ENCODE results near the gene PFKFB2.

PFKFB2 gene

GRCh38 chr1:207018707-207019106, 34.4 kb upstream of the PFKFB2 start:
- Histone ChIP-seq H3K27me3 (ENCODE audit: insufficient read depth, poor library complexity, severe bottlenecking) (no peaks in the 10 kb centered on the region), H3K27ac (replicated peaks) (no peak overlapping the region), H3K4me3 (replicated peaks; ENCODE audit: insufficient read depth, low read length) (no peak overlapping the region)
- no peak for DNase-seq (ENCODE audit: low read depth in 1 of 2, low spot score in 1 of 2)
- TF ChIP-seq, protein P1, sequence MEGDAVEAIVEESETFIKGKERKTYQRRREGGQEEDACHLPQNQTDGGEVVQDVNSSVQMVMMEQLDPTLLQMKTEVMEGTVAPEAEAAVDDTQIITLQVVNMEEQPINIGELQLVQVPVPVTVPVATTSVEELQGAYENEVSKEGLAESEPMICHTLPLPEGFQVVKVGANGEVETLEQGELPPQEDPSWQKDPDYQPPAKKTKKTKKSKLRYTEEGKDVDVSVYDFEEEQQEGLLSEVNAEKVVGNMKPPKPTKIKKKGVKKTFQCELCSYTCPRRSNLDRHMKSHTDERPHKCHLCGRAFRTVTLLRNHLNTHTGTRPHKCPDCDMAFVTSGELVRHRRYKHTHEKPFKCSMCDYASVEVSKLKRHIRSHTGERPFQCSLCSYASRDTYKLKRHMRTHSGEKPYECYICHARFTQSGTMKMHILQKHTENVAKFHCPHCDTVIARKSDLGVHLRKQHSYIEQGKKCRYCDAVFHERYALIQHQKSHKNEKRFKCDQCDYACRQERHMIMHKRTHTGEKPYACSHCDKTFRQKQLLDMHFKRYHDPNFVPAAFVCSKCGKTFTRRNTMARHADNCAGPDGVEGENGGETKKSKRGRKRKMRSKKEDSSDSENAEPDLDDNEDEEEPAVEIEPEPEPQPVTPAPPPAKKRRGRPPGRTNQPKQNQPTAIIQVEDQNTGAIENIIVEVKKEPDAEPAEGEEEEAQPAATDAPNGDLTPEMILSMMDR (IDR thresholded peaks at IDR 0.05; ENCODE audit: insufficient read depth, low read length): no peak
- TF ChIP-seq GABPA (IDR thresholded peaks at IDR 0.05; ENCODE audit: low read depth): no peak
- no peak for TF ChIP-seq REST (IDR thresholded peaks at IDR 0.05; ENCODE audit: insufficient replicate concordance, low read depth)
- TF ChIP-seq POLR2AphosphoS5 (IDR thresholded peaks at IDR 0.05; ENCODE audit: low read depth): no peak

- no peak for TF ChIP-seq GABPA (IDR thresholded peaks at IDR 0.05; ENCODE audit: low read depth)
- no peak for TF ChIP-seq SPI1 (IDR thresholded peaks at IDR 0.05; ENCODE audit: borderline replicate concordance, low read depth)
- no peak for TF ChIP-seq REST (IDR thresholded peaks at IDR 0.05; ENCODE audit: insufficient replicate concordance, low read depth)
- TF ChIP-seq, protein P1 (IDR thresholded peaks at IDR 0.05; ENCODE audit: insufficient read depth, low read length): no peak
- TF ChIP-seq POLR2AphosphoS5 (IDR thresholded peaks at IDR 0.05; ENCODE audit: low read depth): no peak
- H3K4me3 ChIP-seq (replicated peaks; ENCODE audit: insufficient read depth, low read length): no peak overlapping the region
- no peak for DNase-seq (ENCODE audit: low read depth in 1 of 2, low spot score in 1 of 2)
- H3K27me3 ChIP-seq (ENCODE audit: insufficient read depth, poor library complexity, severe bottlenecking): no peaks in the 10 kb centered on the region
- H3K27ac ChIP-seq (replicated peaks): no peak overlapping the region
Observed at GRCh38 chr1:207019161-207019560, 33.9 kb upstream of the PFKFB2 start.

DNA sequence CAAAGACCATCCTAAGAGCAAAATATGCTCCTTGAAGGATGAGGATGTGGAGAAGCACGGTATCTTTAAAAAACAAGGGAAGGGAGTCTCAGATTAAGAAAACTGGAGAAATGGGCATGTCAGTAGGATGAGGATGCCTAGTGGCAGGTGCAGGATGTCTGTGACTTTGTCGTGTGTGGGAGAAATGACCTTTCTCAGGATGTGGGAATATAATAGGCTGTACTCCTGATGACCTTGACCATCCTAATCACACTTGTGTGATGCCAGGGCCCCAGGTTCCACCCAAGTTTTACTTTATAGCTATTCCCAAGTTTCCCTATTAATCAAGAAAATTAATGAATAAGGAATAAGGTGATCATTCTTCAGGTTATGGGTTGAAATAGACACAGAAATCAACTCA, 33.4 kb upstream of the PFKFB2 start:
- H3K27me3 ChIP-seq (ENCODE audit: insufficient read depth, poor library complexity, severe bottlenecking): no peaks in the 10 kb centered on the region
- H3K4me3 ChIP-seq (replicated peaks; ENCODE audit: insufficient read depth, low read length): no peak overlapping the region
- no peak overlapping the region for H3K27ac ChIP-seq (replicated peaks)
- TF ChIP-seq REST (IDR thresholded peaks at IDR 0.05; ENCODE audit: insufficient replicate concordance, low read depth) (no peak), GABPA (IDR thresholded peaks at IDR 0.05; ENCODE audit: low read depth) (no peak), POLR2AphosphoS5 (IDR thresholded peaks at IDR 0.05; ENCODE audit: low read depth) (no peak), SPI1 (IDR thresholded peaks at IDR 0.05; ENCODE audit: borderline replicate concordance, low read depth) (no peak)
- TF ChIP-seq, protein P1 (IDR thresholded peaks at IDR 0.05; ENCODE audit: insufficient read depth, low read length): no peak
- DNase-seq (ENCODE audit: low read depth in 1 of 2, low spot score in 1 of 2): no peak

All from HL-60 (cell line).